CD4-positive, alpha-beta T cell (primary cell): ENCODE data around the gene GPRC5C. TPM values are rescaled to one million over a fixed set of nuclear protein-coding genes. Genes with fewer than 3 reads are reported as not detected.

Experiments used
- ATAC-seq: fragments of 200-7000 bp; cut with Tn5 transposase; one replicate; pipeline ENCODE4 v1.10.0; 2022; ENCODE audit warnings: mild to moderate bottlenecking; ENCODE audit not compliant: poor library complexity
- CTCF ChIA-PET: fragments of 350-600 bp; sonication (Branson Sonifier 250); formaldehyde crosslinking; loops from one replicate; lab custom pipeline; 2021; ENCODE audit warnings: antibody characterized with exemption, inconsistent platforms; lab: Charles Lee
- POLR2A ChIA-PET: fragments of 350-600 bp; sonication (Branson Sonifier 250); formaldehyde crosslinking; loops from one replicate; lab custom pipeline; 2021; ENCODE audit warnings: antibody characterized with exemption, inconsistent platforms; lab: Charles Lee
- DNase-seq, 14 experiments: peaks; one replicate each; pipeline ENCODE4 v3.0.0-alpha.2; 2013 to 2020; ENCODE audit warnings: mixed read lengths in 2 of 14
- H3K27ac ChIP-seq, 2 donors: one replicate each; pipeline versions ENCODE4 v1.5.1 to v1.7.0; 2013; ENCODE audit warnings: low read length in 2 of 2, low read depth in 1 of 2, mild to moderate bottlenecking in 1 of 2
- H3K27me3 ChIP-seq, 2 experiments: 1 replicate in 1 of 2; 2 replicates in 1 of 2; pipeline versions ENCODE4 v1.6.1 to v1.7.0; 2013; ENCODE audit warnings: low read length in 2 of 2, control low read depth in 1 of 2, mild to moderate bottlenecking in 1 of 2, moderate library complexity in 1 of 2; ENCODE audit not compliant: insufficient read depth in 2 of 2, control insufficient read depth in 1 of 2
- H3K36me3 ChIP-seq: one replicate; pipeline ENCODE4 v1.6.1; 2013; ENCODE audit warnings: low read length, control low read depth; ENCODE audit not compliant: insufficient read depth
- H3K4me1 ChIP-seq: one replicate; pipeline ENCODE4 v1.6.1; 2013; ENCODE audit warnings: low read length, control low read depth; ENCODE audit not compliant: insufficient read depth
- H3K4me3 ChIP-seq: one replicate; pipeline ENCODE4 v1.5.1; 2013; ENCODE audit warnings: mild to moderate bottlenecking, low read length, moderate library complexity
- H3K9me3 ChIP-seq, 2 experiments: 1 replicate in 1 of 2; 2 replicates in 1 of 2; pipeline versions ENCODE4 v1.6.1 to v1.7.0; 2013; ENCODE audit warnings: low read length in 2 of 2, mild to moderate bottlenecking in 2 of 2, control low read depth in 1 of 2, moderate library complexity in 1 of 2; ENCODE audit not compliant: control insufficient read depth in 1 of 2, insufficient read depth in 1 of 2
- H3K27ac Mint-ChIP-seq: one replicate; pipeline ENCODE4 v1.8.0; 2020; ENCODE audit warnings: mixed read lengths
- H3K27me3 Mint-ChIP-seq: one replicate; pipeline ENCODE4 v1.8.0; 2021; ENCODE audit warnings: mixed read lengths
- H3K36me3 Mint-ChIP-seq: one replicate; pipeline ENCODE4 v1.8.0; 2021; ENCODE audit warnings: low read depth, mixed read lengths
- H3K4me1 Mint-ChIP-seq: one replicate; pipeline ENCODE4 v1.8.0; 2021; ENCODE audit warnings: low read depth, mixed read lengths
- H3K4me3 Mint-ChIP-seq: one replicate; pipeline ENCODE4 v1.8.0; 2020; ENCODE audit warnings: mild to moderate bottlenecking, mixed read lengths
- H3K9me3 Mint-ChIP-seq: one replicate; pipeline ENCODE4 v1.8.0; 2020; ENCODE audit warnings: mixed read lengths
- CTCF ChIP-seq: fragments of 200-600 bp; IDR thresholded peaks from one replicate; pipeline ENCODE4 v1.8.0; 2022; ENCODE audit warnings: antibody characterized with exemption, mild to moderate bottlenecking
- intact Hi-C, 2 experiments: fragments of 100-400 bp; cut with DNase I in 1 of 2; cut with micrococcal nuclease in 1 of 2; formaldehyde crosslinking; loops; one replicate each; pipeline versions ENCODE4 v1.15.1 to v1.9.0; 2023 to 2025; cut with DNase I, micrococcal nuclease
- total RNA-seq, 174 experiments: library from RNA in 2 of 174; stranded (reverse) in 2 of 174; gene quantifications; one replicate each; pipeline ENCODE4 v1.2.3 and lab custom pipeline; 2021 to 2026

Gene GPRC5C
- total RNA-seq, 2 experiments from 2014 or later: not detected

DNA sequence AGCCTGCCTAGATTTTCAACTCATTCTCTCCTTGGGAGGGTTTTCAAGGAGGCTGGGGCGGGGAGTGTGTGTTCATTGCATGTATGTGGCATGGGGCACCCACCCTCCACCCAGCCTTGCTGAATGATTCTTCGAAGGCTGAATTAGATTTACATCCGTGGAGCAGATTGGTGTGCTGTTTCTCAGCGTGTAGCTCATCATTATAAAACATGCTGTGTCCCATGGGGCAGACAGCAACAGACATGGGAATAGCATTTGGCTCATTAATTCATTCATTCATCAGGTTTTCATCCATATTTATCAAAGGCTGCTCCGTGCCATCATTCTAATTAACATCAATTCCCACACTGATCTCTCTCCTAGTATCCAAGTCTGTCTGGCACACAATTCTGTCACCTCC lies 23.9 kb downstream of the GPRC5C start:
- no peak for TF ChIP-seq CTCF
- DNase-seq: no peak
- H3K9me3 ChIP-seq: no peaks in the 10 kb centered on the region
- Mint-ChIP-seq H3K9me3 (no peaks in the 10 kb centered on the region), H3K27ac (no peak overlapping the region), H3K36me3 (no peaks in the 10 kb centered on the region), H3K27me3 (peaks cover 8% of the 10 kb centered on the region), H3K4me1 (peaks cover 22% of the 10 kb centered on the region), H3K4me3 (peak overlapping the region; percentile 11)
- POLR2A ChIA-PET: no interaction called here
- H3K36me3 ChIP-seq: no peaks in the 10 kb centered on the region
- CTCF ChIA-PET: no interaction called here
- no peak overlapping the region for H3K27ac ChIP-seq
- ATAC-seq: no peak
- H3K4me1 ChIP-seq: peaks cover 58% of the 10 kb centered on the region
- intact Hi-C loops: loop anchor here (2.0 to 5.0 kb wide), 6 partner anchors 37 to 253 kb away; partner anchors contain the start of gene RPL38 (in 2 of the 2)
- H3K4me3 ChIP-seq: no peak overlapping the region
- peaks cover 0 to 3% of the 10 kb centered on the region in 2 experiments for H3K27me3 ChIP-seq

DNA sequence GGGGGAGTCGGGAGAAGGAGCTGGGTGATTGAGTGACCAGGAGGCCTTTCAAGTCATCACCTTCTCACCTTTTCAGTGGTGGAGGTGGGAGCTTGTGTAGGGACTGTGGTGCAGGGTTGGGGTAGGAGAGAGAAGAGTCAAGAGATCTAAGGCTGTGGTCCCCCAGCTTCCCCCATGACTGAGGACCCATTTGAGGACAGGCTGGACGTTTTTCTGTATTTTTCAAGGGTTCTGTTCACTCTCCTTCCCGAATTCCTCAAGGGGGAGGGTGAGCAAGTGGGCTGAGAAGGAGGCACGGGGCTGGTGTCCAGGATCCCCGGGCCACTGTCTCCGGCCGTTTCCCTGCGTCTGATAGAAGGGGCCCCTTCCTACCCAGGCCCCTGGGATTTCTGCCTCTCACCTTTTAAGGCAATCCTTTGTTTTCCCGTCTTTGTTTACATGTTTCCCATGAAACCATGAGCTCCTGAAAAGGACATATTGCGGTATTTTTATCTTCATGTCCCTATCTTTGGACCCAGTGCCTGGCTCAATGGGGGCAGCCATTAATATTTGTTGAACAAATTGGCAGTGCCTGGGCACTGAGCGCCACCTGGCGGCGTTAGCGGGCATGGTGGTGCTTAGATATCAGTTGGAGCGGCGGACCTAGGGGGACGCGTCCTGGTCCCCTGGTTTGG lies 25.4 kb downstream of the GPRC5C start:
- H3K27me3 ChIP-seq: peaks cover 0 to 3% of the 10 kb centered on the region in 2 experiments
- intact Hi-C loops: loop anchor here (1.0 to 5.0 kb wide), 6 partner anchors 78 to 254 kb away; partner anchors contain the start of gene RPL38 (in 2 of the 2)
- no peak overlapping the region for H3K4me3 ChIP-seq
- H3K4me1 Mint-ChIP-seq: peaks cover 27% of the 10 kb centered on the region
- peaks cover 6% of the 10 kb centered on the region for H3K27me3 Mint-ChIP-seq
- no peaks in the 10 kb centered on the region for H3K9me3 Mint-ChIP-seq
- no peaks in the 10 kb centered on the region for H3K36me3 ChIP-seq
- peak overlapping the region; percentile 51 for H3K4me3 Mint-ChIP-seq
- ChIA-PET POLR2A (no interaction called here), CTCF (interaction anchor here (0.9 to 3.8 kb wide), 6 partner anchors 9 to 244 kb away, joined by 3 to 17 read pairs (median 4); partner anchors contain the start of genes GPR142 and TTYH2)
- ATAC-seq: peak; percentile 60
- no peaks in the 10 kb centered on the region for H3K9me3 ChIP-seq
- peak; percentile 83 for TF ChIP-seq CTCF
- no peak overlapping the region for H3K27ac ChIP-seq
- H3K4me1 ChIP-seq: peaks cover 68% of the 10 kb centered on the region
- H3K27ac Mint-ChIP-seq: no peak overlapping the region
- H3K36me3 Mint-ChIP-seq: no peaks in the 10 kb centered on the region
- peak; percentile 45 to 86 (median 67) for DNase-seq

DNA sequence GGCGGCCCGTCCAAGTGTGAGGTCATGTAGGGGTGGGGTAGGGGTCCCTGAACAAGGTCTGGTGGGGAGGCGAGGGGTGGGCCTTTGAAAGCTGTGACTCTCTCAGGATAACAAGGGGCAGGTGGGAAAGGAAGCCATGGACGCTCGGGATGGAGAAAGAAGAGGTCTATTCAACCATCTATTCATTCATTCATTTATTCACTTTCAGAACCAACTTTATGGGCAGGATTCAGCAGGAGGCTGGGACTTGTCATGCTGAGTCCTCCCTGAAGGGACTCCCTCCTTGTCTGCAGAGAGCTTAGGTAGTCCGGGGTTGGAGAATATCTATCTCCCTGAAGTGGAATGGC lies 25.9 kb downstream of the GPRC5C start:
- Mint-ChIP-seq H3K4me1 (peaks cover 22% of the 10 kb centered on the region), H3K4me3 (peak overlapping the region; percentile 51), H3K36me3 (no peaks in the 10 kb centered on the region), H3K27me3 (peaks cover 1% of the 10 kb centered on the region), H3K9me3 (no peaks in the 10 kb centered on the region), H3K27ac (no peak overlapping the region)
- DNase-seq (no peak), ATAC-seq (no peak)
- no peak overlapping the region for H3K27ac ChIP-seq
- H3K27me3 ChIP-seq: peaks cover 0 to 3% of the 10 kb centered on the region in 2 experiments
- ChIA-PET POLR2A (no interaction called here), CTCF (interaction anchor here (1.4 to 3.8 kb wide), 4 partner anchors 10 to 90 kb away, joined by 4 to 17 read pairs (median 4); partner anchors contain the start of gene GPR142)
- H3K4me3 ChIP-seq: no peak overlapping the region
- intact Hi-C loops: loop anchor here (1.0 to 5.0 kb wide), 6 partner anchors 78 to 255 kb away; partner anchors contain the start of gene RPL38 (in 2 of the 2)
- H3K9me3 ChIP-seq: no peaks in the 10 kb centered on the region
- H3K4me1 ChIP-seq: peaks cover 68% of the 10 kb centered on the region
- no peaks in the 10 kb centered on the region for H3K36me3 ChIP-seq
- peak; percentile 7 for TF ChIP-seq CTCF
